ENCODE data around the gene SMC1B. TPM values are rescaled to one million over a fixed set of nuclear protein-coding genes. Genes with fewer than 3 reads are reported as not detected.
"Not testable (repeated sequence)": the region's sequence is repeated elsewhere in the genome, so short reads cannot be mapped to it uniquely, and the experiment has no call there.

SMC1B gene
- total and polyA plus RNA-seq, 5 donors from 2014 or later, result not detected

- Mint-ChIP-seq H3K27ac (peak overlapping the region; percentile 44 to 63 (median 49)), H3K27me3 (no peaks in the 10 kb centered on the region), H3K4me3 (no peak overlapping the region), H3K9me3 (no peaks in the 10 kb centered on the region), H3K36me3 (peaks cover 42% of the 10 kb centered on the region), H3K4me1 (peaks cover 0 to 12% (median 3%) of the 10 kb centered on the region in 4 donors)
- Histone ChIP-seq H3K9me3 (ENCODE audit: control insufficient read depth in 2 of 2, low read length in 2 of 2) (no peaks in the 10 kb centered on the region), H3K27ac (ENCODE audit: insufficient read depth, low read length, poor library complexity, severe bottlenecking) (no peak overlapping the region), H3K4me3 (ENCODE audit: low read depth, low read length) (no peak overlapping the region), H3K4me1 (ENCODE audit: control insufficient read depth, insufficient read depth, low read length, poor library complexity, severe bottlenecking) (no peaks in the 10 kb centered on the region), H3K36me3 (ENCODE audit: control insufficient read depth, insufficient read depth, low read length) (peaks cover 84% of the 10 kb centered on the region), H3K27me3 (ENCODE audit: control insufficient read depth, insufficient read depth, low read length) (no peaks in the 10 kb centered on the region)
- no peak for ATAC-seq (ENCODE audit: low read depth in 2 of 2)
- no peak for DNase-seq
Observed at GRCh38 chr22:45334068-45334467, 79.3 kb downstream of the SMC1B start.

- no peak overlapping the region for H3K27ac Mint-ChIP-seq
- Histone ChIP-seq H3K4me1 (ENCODE audit: control insufficient read depth, insufficient read depth, low read length, poor library complexity, severe bottlenecking) (no peaks in the 10 kb centered on the region), H3K4me3 (ENCODE audit: low read depth, low read length) (no peak overlapping the region), H3K36me3 (ENCODE audit: control insufficient read depth, insufficient read depth, low read length) (peaks cover 90% of the 10 kb centered on the region), H3K27me3 (ENCODE audit: control insufficient read depth, insufficient read depth, low read length) (no peaks in the 10 kb centered on the region), H3K27ac (ENCODE audit: insufficient read depth, low read length, poor library complexity, severe bottlenecking) (no peak overlapping the region), H3K9me3 (ENCODE audit: control insufficient read depth in 2 of 2, low read length in 2 of 2) (no peaks in the 10 kb centered on the region)
- no peaks in the 10 kb centered on the region for H3K9me3 Mint-ChIP-seq
- DNase-seq (no peak), ATAC-seq (ENCODE audit: low read depth in 2 of 2) (no peak)
- no peak overlapping the region for H3K4me3 Mint-ChIP-seq
- H3K27me3 Mint-ChIP-seq, result peaks cover 3% of the 10 kb centered on the region
- H3K36me3 Mint-ChIP-seq, result peaks cover 43% of the 10 kb centered on the region
- H3K4me1 Mint-ChIP-seq, result peaks cover 0 to 11% (median 3%) of the 10 kb centered on the region in 4 donors
Observed at GRCh38 chr22:45332001-45332400, 81.4 kb downstream of the SMC1B start.

GRCh38 chr22:45331486-45331885, 81.9 kb downstream of the SMC1B start:
- peaks cover 0 to 6% (median 3%) of the 10 kb centered on the region in 4 donors for H3K4me1 Mint-ChIP-seq
- Histone ChIP-seq H3K4me1 (ENCODE audit: control insufficient read depth, insufficient read depth, low read length, poor library complexity, severe bottlenecking) (no peaks in the 10 kb centered on the region), H3K36me3 (ENCODE audit: control insufficient read depth, insufficient read depth, low read length) (peaks cover 86% of the 10 kb centered on the region), H3K9me3 (ENCODE audit: control insufficient read depth in 2 of 2, low read length in 2 of 2) (no peaks in the 10 kb centered on the region), H3K27me3 (ENCODE audit: control insufficient read depth, insufficient read depth, low read length) (no peaks in the 10 kb centered on the region), H3K4me3 (ENCODE audit: low read depth, low read length) (no peak overlapping the region), H3K27ac (ENCODE audit: insufficient read depth, low read length, poor library complexity, severe bottlenecking) (no peak overlapping the region)
- H3K4me3 Mint-ChIP-seq, result no peak overlapping the region
- peaks cover 37% of the 10 kb centered on the region for H3K36me3 Mint-ChIP-seq
- no peak for DNase-seq
- no peak for ATAC-seq (ENCODE audit: low read depth in 2 of 2)
- H3K27me3 Mint-ChIP-seq, result peaks cover 4% of the 10 kb centered on the region
- no peak overlapping the region for H3K27ac Mint-ChIP-seq
- no peaks in the 10 kb centered on the region for H3K9me3 Mint-ChIP-seq

- DNase-seq, result no peak
- no peak for ATAC-seq (ENCODE audit: low read depth in 2 of 2)
- H3K36me3 Mint-ChIP-seq, result peaks cover 34% of the 10 kb centered on the region
- no peaks in the 10 kb centered on the region for H3K4me1 ChIP-seq (ENCODE audit: control insufficient read depth, insufficient read depth, low read length, poor library complexity, severe bottlenecking)
- no peaks in the 10 kb centered on the region for H3K9me3 ChIP-seq (ENCODE audit: control insufficient read depth in 2 of 2, low read length in 2 of 2)
- no peak overlapping the region for H3K4me3 Mint-ChIP-seq
- peaks cover 4% of the 10 kb centered on the region for H3K27me3 Mint-ChIP-seq
- H3K36me3 ChIP-seq (ENCODE audit: control insufficient read depth, insufficient read depth, low read length), result peaks cover 85% of the 10 kb centered on the region
- no peak overlapping the region for H3K27ac ChIP-seq (ENCODE audit: insufficient read depth, low read length, poor library complexity, severe bottlenecking)
- H3K27me3 ChIP-seq (ENCODE audit: control insufficient read depth, insufficient read depth, low read length), result no peaks in the 10 kb centered on the region
- no peak overlapping the region for H3K4me3 ChIP-seq (ENCODE audit: low read depth, low read length)
- H3K4me1 Mint-ChIP-seq, result peaks cover 0 to 7% (median 3%) of the 10 kb centered on the region in 4 donors
- H3K9me3 Mint-ChIP-seq, result no peaks in the 10 kb centered on the region
- H3K27ac Mint-ChIP-seq, result peak overlapping the region; percentile 36 to 87 (median 63)
Observed at GRCh38 chr22:45330548-45330947, 82.9 kb downstream of the SMC1B start.

GRCh38 chr22:45329530-45329936, 83.9 kb downstream of the SMC1B start:
- no peak overlapping the region for H3K27ac ChIP-seq (ENCODE audit: insufficient read depth, low read length, poor library complexity, severe bottlenecking)
- Mint-ChIP-seq H3K27ac (peak overlapping the region in 2 of 3 donors; percentile 72 to 87), H3K4me3 (no peak overlapping the region), H3K27me3 (peaks cover 4% of the 10 kb centered on the region), H3K9me3 (no peaks in the 10 kb centered on the region), H3K4me1 (peaks cover 0 to 15% (median 5%) of the 10 kb centered on the region in 4 donors), H3K36me3 (peaks cover 36% of the 10 kb centered on the region)
- H3K9me3 ChIP-seq (ENCODE audit: control insufficient read depth in 2 of 2, low read length in 2 of 2), result no peaks in the 10 kb centered on the region
- no peaks in the 10 kb centered on the region for H3K27me3 ChIP-seq (ENCODE audit: control insufficient read depth, insufficient read depth, low read length)
- H3K4me3 ChIP-seq (ENCODE audit: low read depth, low read length), result no peak overlapping the region
- no peak for ATAC-seq (ENCODE audit: low read depth in 2 of 2)
- H3K36me3 ChIP-seq (ENCODE audit: control insufficient read depth, insufficient read depth, low read length), result peaks cover 83% of the 10 kb centered on the region
- DNase-seq, result no peak
- H3K4me1 ChIP-seq (ENCODE audit: control insufficient read depth, insufficient read depth, low read length, poor library complexity, severe bottlenecking), result no peaks in the 10 kb centered on the region

GRCh38 chr22:45328822-45329529, 84.4 kb downstream of the SMC1B start:
- no peaks in the 10 kb centered on the region for H3K9me3 ChIP-seq (ENCODE audit: control insufficient read depth in 2 of 2, low read length in 2 of 2)
- H3K27me3 ChIP-seq (ENCODE audit: control insufficient read depth, insufficient read depth, low read length), result no peaks in the 10 kb centered on the region
- Mint-ChIP-seq H3K4me3 (no peak overlapping the region), H3K9me3 (no peaks in the 10 kb centered on the region), H3K27ac (peak overlapping the region in 2 of 3 donors; percentile 72 to 87), H3K36me3 (peaks cover 35% of the 10 kb centered on the region), H3K27me3 (peaks cover 4% of the 10 kb centered on the region), H3K4me1 (peaks cover 0 to 20% (median 8%) of the 10 kb centered on the region in 4 donors)
- DNase-seq (no peak), ATAC-seq (ENCODE audit: low read depth in 2 of 2) (no peak)
- no peak overlapping the region for H3K4me3 ChIP-seq (ENCODE audit: low read depth, low read length)
- peaks cover 3% of the 10 kb centered on the region for H3K4me1 ChIP-seq (ENCODE audit: control insufficient read depth, insufficient read depth, low read length, poor library complexity, severe bottlenecking)
- no peak overlapping the region for H3K27ac ChIP-seq (ENCODE audit: insufficient read depth, low read length, poor library complexity, severe bottlenecking)
- H3K36me3 ChIP-seq (ENCODE audit: control insufficient read depth, insufficient read depth, low read length), result peaks cover 83% of the 10 kb centered on the region

- H3K36me3 Mint-ChIP-seq, result peaks cover 42% of the 10 kb centered on the region
- peak overlapping the region in 2 of 3 donors; percentile 31 to 87 for H3K27ac Mint-ChIP-seq
- not testable (repeated sequence) for H3K9me3 ChIP-seq (ENCODE audit: control insufficient read depth in 2 of 2, low read length in 2 of 2); H3K27me3 Mint-ChIP-seq; H3K4me3 ChIP-seq (ENCODE audit: low read depth, low read length); H3K9me3 Mint-ChIP-seq; H3K4me3 Mint-ChIP-seq; ATAC-seq (ENCODE audit: low read depth in 2 of 2); H3K27ac ChIP-seq (ENCODE audit: insufficient read depth, low read length, poor library complexity, severe bottlenecking); H3K27me3 ChIP-seq (ENCODE audit: control insufficient read depth, insufficient read depth, low read length); DNase-seq; H3K4me1 ChIP-seq (ENCODE audit: control insufficient read depth, insufficient read depth, low read length, poor library complexity, severe bottlenecking)
- H3K36me3 ChIP-seq (ENCODE audit: control insufficient read depth, insufficient read depth, low read length), result peaks cover 86% of the 10 kb centered on the region
- H3K4me1 Mint-ChIP-seq, result peaks cover 0 to 27% (median 14%) of the 10 kb centered on the region in 4 donors
Observed at GRCh38 chr22:45328261-45328660, 85.1 kb downstream of the SMC1B start.

GRCh38 chr22:45324311-45324711, 89.1 kb downstream of the SMC1B start:
- no peak for ATAC-seq (ENCODE audit: low read depth in 2 of 2)
- H3K4me1 ChIP-seq (ENCODE audit: control insufficient read depth, insufficient read depth, low read length, poor library complexity, severe bottlenecking), result peaks cover 30% of the 10 kb centered on the region
- no peak for DNase-seq

More at GRCh38 chr22:45324311-45324711, 89.1 kb downstream of the SMC1B start:
- no peaks in the 10 kb centered on the region for H3K9me3 ChIP-seq (ENCODE audit: control insufficient read depth in 2 of 2, low read length in 2 of 2)
- Mint-ChIP-seq H3K27me3 (peaks cover 4% of the 10 kb centered on the region), H3K4me1 (peaks cover 6 to 63% (median 25%) of the 10 kb centered on the region in 4 donors), H3K4me3 (peak overlapping the region in 1 of 4 donors; percentile 35), H3K9me3 (no peaks in the 10 kb centered on the region), H3K36me3 (peaks cover 30% of the 10 kb centered on the region), H3K27ac (peak overlapping the region in 2 of 3 donors; percentile 57 to 85)
- H3K27me3 ChIP-seq (ENCODE audit: control insufficient read depth, insufficient read depth, low read length), result no peaks in the 10 kb centered on the region
- H3K4me3 ChIP-seq (ENCODE audit: low read depth, low read length), result no peak overlapping the region
- H3K36me3 ChIP-seq (ENCODE audit: control insufficient read depth, insufficient read depth, low read length), result peaks cover 67% of the 10 kb centered on the region
- no peak overlapping the region for H3K27ac ChIP-seq (ENCODE audit: insufficient read depth, low read length, poor library complexity, severe bottlenecking)
